Adrenal gland (tissue), 12 donors: ENCODE results near the gene RBL2. TPM values are rescaled to one million over a fixed set of nuclear protein-coding genes. Genes with fewer than 3 reads are reported as not detected.

Source experiments
- DNase-seq, 7 donors: peaks; one replicate each; pipeline ENCODE4 v3.0.0-alpha.2; 2019 to 2020
- H3K27ac ChIP-seq, 5 donors: fragments of 200-600 bp; sonication (generic) in 4 of 5; 1 replicate in 3 of 5; 2 replicates in 2 of 5; pipeline versions ENCODE4 v1.5.1 to v1.8.0; 2016 to 2020; ENCODE audit warnings: mild to moderate bottlenecking in 1 of 5
- H3K27me3 ChIP-seq: fragments of 200-600 bp; 2 replicates; pipeline ENCODE4 v1.8.0; 2021
- H3K36me3 ChIP-seq, 2 donors: fragments of 200-600 bp; replicated peaks in 1 of 2; 1 replicate in 1 of 2; 2 replicates in 1 of 2; pipeline versions ENCODE4 v1.5.1 to v1.8.0; 2018 to 2022
- H3K4me1 ChIP-seq, 2 donors: fragments of 200-600 bp; replicated peaks in 1 of 2; 1 replicate in 1 of 2; 2 replicates in 1 of 2; pipeline versions ENCODE4 v1.5.1 to v1.8.0; 2018 to 2021
- H3K4me3 ChIP-seq, 4 donors: fragments of 200-600 bp; sonication (generic) in 3 of 4; one replicate each; pipeline ENCODE4 v1.5.1; 2016 to 2018
- H3K9me3 ChIP-seq, 3 donors: fragments of 200-600 bp; sonication (generic) in 1 of 3; replicated peaks in 1 of 3; 1 replicate in 2 of 3; 2 replicates in 1 of 3; pipeline versions ENCODE4 v1.5.1 to v1.8.0; 2016 to 2021
- CTCF ChIP-seq, 6 experiments: fragments of 450-650 bp in 4 of 6; fragments of 200-600 bp in 2 of 6; sonication (generic) in 1 of 6; IDR thresholded peaks; 1 replicate in 5 of 6; 2 replicates in 1 of 6; pipeline versions ENCODE4 v1.5.1 to v1.8.0; 2016 to 2021; ENCODE audit warnings: antibody characterized with exemption in 6 of 6, mild to moderate bottlenecking in 2 of 6, moderate library complexity in 1 of 6
- POLR2A ChIP-seq, 2 donors: fragments of 450-650 bp; IDR thresholded peaks; one replicate each; pipeline ENCODE4 v1.6.1; 2017; ENCODE audit warnings: antibody characterized with exemption in 2 of 2, mild to moderate bottlenecking in 2 of 2, moderate library complexity in 1 of 2
- WGBS, 4 donors: extraction: QIAGEN DNeasy Blood & Tissue Kit in 2 of 4; methylation state at CpG; one replicate each; pipeline versions ENCODE4 v1.1.5 to v1.1.7; 2013 to 2017; 5-methylcytosine and 5-hydroxymethylcytosine counted together
- intact Hi-C, 2 donors: fragments of 100-400 bp; cut with DNase I; formaldehyde crosslinking; loops; one replicate each; pipeline versions ENCODE4 v1.14.1 to v1.15.0; 2022 to 2023
- polyA plus RNA-seq, 3 donors: library from polyadenylated mRNA; stranded (reverse); fragments of 200-250 nt in 2 of 3; fragments of 350-450 nt in 1 of 3; fragmentation: Illumina TruSeq in 1 of 3; extraction: RNeasy Lipid Tissue Mini Kit (QIAGEN cat#74804) in 1 of 3; gene quantifications; one replicate each; pipeline ENCODE4 v1.2.3, GENCODE V29; 2013 to 2014
- total RNA-seq, 9 donors: library from RNA; depleted of rRNA in 4 of 9; stranded (reverse); fragments of >200 nt in 4 of 9; fragments of 120-200 nt in 1 of 9; fragmentation: NEBNext Ultra II Directional in 1 of 9; extraction: Animal tissue kit (Norgen Biotek cat#: 25700) in 1 of 9; gene quantifications; one replicate each; pipeline versions ENCODE4 v1.1.0 to v1.2.4, GENCODE V29; 2013 to 2023
- donor health status: healthy with polysubstance abuse.
- donor health status: Bipolar disorder and iron deficiency.
- donor health status: DM: yes; HTN: yes; CAD: no.
- donor health status: DM: no; HTN: no; CAD: no.
- donor health status: DM: no; HTN: no; CAD: no.
- donor health status: DM: yes; HTN: yes; CAD: no.

RBL2 gene
- total and polyA plus RNA-seq, 12 donors, result 28.2 to 78.3 (median 48.6) TPM

GRCh38 chr16:53503270-53503923, 69.1 kb downstream of the RBL2 start:
- intact Hi-C loops, result loop anchor here in 1 of 2 donors (10.0 kb wide), 1 partner anchor 69 kb away; the partner anchor contains the start of gene RBL2
- Histone ChIP-seq H3K9me3 (no peaks in the 10 kb centered on the region), H3K27ac (peak overlapping the region in 4 of 5 donors; percentile 84 to 91 (median 90)), H3K36me3 (no peaks in the 10 kb centered on the region), H3K4me3 (peak overlapping the region in 2 of 4 donors; percentile 77 to 96), H3K27me3 (no peaks in the 10 kb centered on the region), H3K4me1 (peaks cover 12 to 31% of the 10 kb centered on the region in 2 donors)
- 0 to 1% (median 0%) methylated on average over 20 to 46 of the region's 46 CpGs; no CpG with 5 or more reads in 1 of the 4 donors for WGBS, 4 donors
- TF ChIP-seq POLR2A (IDR thresholded peaks at IDR 0.05) (peak; percentile 89 to 92), CTCF (IDR thresholded peaks at IDR 0.05) (no peak)
- peak; percentile 100 for DNase-seq

- peak overlapping the region; percentile 63 to 91 (median 88) for H3K27ac ChIP-seq
Measured at GRCh38 chr16:53503991-53504663, 69.9 kb downstream of the RBL2 start.

DNA sequence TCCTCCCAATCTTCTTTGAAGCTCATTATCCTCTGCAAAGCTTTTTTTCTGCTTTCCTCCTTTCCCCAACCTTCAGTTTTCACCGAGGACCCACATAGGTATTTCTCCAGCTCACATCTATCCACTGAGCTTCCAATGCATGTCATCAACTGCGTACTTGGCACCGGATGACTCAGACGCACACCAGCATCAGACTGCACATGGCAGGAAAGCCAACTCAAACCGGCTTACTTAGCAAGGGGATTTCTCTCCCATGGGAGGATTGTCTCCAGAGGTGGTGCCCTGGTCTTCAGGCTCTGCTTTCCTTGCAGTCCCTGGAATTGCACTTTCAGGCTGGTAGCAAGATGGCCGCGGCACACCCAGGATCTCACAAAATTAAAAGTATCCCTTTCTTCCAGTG, 70.4 kb downstream of the RBL2 start:
- TF ChIP-seq POLR2A (IDR thresholded peaks at IDR 0.05) (no peak), CTCF (IDR thresholded peaks at IDR 0.05) (no peak)
- H3K9me3 ChIP-seq, result no peaks in the 10 kb centered on the region
- WGBS, 4 donors, result 77 to 85% (median 84%) methylated on average over 7 of the region's 7 CpGs
- H3K36me3 ChIP-seq, result no peaks in the 10 kb centered on the region
- H3K4me3 ChIP-seq, result peak overlapping the region in 1 of 4 donors; percentile 48
- H3K27me3 ChIP-seq, result no peaks in the 10 kb centered on the region
- peaks cover 12 to 31% of the 10 kb centered on the region in 2 donors for H3K4me1 ChIP-seq
- DNase-seq, result peak in 2 of 7 donors; percentile 13 to 15
- H3K27ac ChIP-seq, result peak overlapping the region in 4 of 5 donors; percentile 84 to 91 (median 90)
- intact Hi-C loops, result loop anchor here in 1 of 2 donors (10.0 kb wide), 1 partner anchor 70 kb away; the partner anchor contains the start of gene RBL2

More at GRCh38 chr16:53503991-53504663, 69.9 kb downstream of the RBL2 start:
- TF ChIP-seq POLR2A (IDR thresholded peaks at IDR 0.05) (no peak), CTCF (IDR thresholded peaks at IDR 0.05) (no peak)
- no peaks in the 10 kb centered on the region for H3K27me3 ChIP-seq
- peak; percentile 45 to 84 (median 53) for DNase-seq
- peaks cover 12 to 31% of the 10 kb centered on the region in 2 donors for H3K4me1 ChIP-seq
- intact Hi-C loops, result loop anchor here in 1 of 2 donors (10.0 kb wide), 1 partner anchor 69 kb away; the partner anchor contains the start of gene RBL2
- 14 to 26% (median 17%) methylated on average over 15 of the region's 15 CpGs for WGBS, 4 donors
- H3K36me3 ChIP-seq, result no peaks in the 10 kb centered on the region
- H3K4me3 ChIP-seq, result peak overlapping the region in 2 of 4 donors; percentile 27 to 48
- H3K9me3 ChIP-seq, result no peaks in the 10 kb centered on the region

- H3K36me3 ChIP-seq, result no peaks in the 10 kb centered on the region
- DNase-seq, result peak in 1 of 7 donors; percentile 1
- no peak overlapping the region for H3K27ac ChIP-seq
- H3K4me1 ChIP-seq, result peaks cover 6 to 23% of the 10 kb centered on the region in 2 donors
- H3K4me3 ChIP-seq, result no peak overlapping the region
- H3K9me3 ChIP-seq, result no peaks in the 10 kb centered on the region
- TF ChIP-seq CTCF (IDR thresholded peaks at IDR 0.05), result no peak
- no peak for TF ChIP-seq POLR2A (IDR thresholded peaks at IDR 0.05)
- intact Hi-C loops, result loop anchor here in 1 of 2 donors (10.0 kb wide), 1 partner anchor 71 kb away; the partner anchor contains the start of gene RBL2
- no peaks in the 10 kb centered on the region for H3K27me3 ChIP-seq
- 85 to 86% (median 86%) methylated on average over 3 of the region's 3 CpGs for WGBS, 4 donors
Measured at GRCh38 chr16:53506254-53506653, 72.0 kb downstream of the RBL2 start.
